Stomach smooth muscle (tissue), 2 donors: Measurements from ENCODE around the gene OR1E1.
"Not testable (repeated sequence)": the region's sequence is repeated elsewhere in the genome, so short reads cannot be mapped to it uniquely, and the experiment has no call there.

Experiments
- H3K27ac ChIP-seq: one replicate; pipeline ENCODE4 v1.7.0; 2013; ENCODE audit warnings: mild to moderate bottlenecking, low read length, inconsistent platforms
- H3K27me3 ChIP-seq, 2 donors: one replicate each; pipeline ENCODE4 v1.7.0; 2013; ENCODE audit warnings: low read length in 2 of 2; ENCODE audit not compliant: insufficient read depth in 2 of 2, control insufficient read depth in 1 of 2
- H3K36me3 ChIP-seq, 2 donors: one replicate each; pipeline ENCODE4 v1.7.0; 2013; ENCODE audit warnings: low read length in 2 of 2; ENCODE audit not compliant: control insufficient read depth in 2 of 2, insufficient read depth in 2 of 2
- H3K4me1 ChIP-seq: one replicate; pipeline ENCODE4 v1.7.0; 2013; ENCODE audit warnings: low read length; ENCODE audit not compliant: control insufficient read depth, insufficient read depth
- H3K4me3 ChIP-seq, 2 donors: one replicate each; pipeline ENCODE4 v1.7.0; 2013; ENCODE audit warnings: low read length in 2 of 2
- H3K9ac ChIP-seq, 2 donors: one replicate each; pipeline ENCODE4 v1.7.0; 2013; ENCODE audit warnings: low read length in 2 of 2, mild to moderate bottlenecking in 1 of 2
- H3K9me3 ChIP-seq, 2 donors: one replicate each; pipeline ENCODE4 v1.7.0; 2013; ENCODE audit warnings: low read length in 2 of 2; ENCODE audit not compliant: control insufficient read depth in 2 of 2
- donor health status: healthy.
- donor health status: Pancreatic carcinoma.

The OR1E1 gene

DNA sequence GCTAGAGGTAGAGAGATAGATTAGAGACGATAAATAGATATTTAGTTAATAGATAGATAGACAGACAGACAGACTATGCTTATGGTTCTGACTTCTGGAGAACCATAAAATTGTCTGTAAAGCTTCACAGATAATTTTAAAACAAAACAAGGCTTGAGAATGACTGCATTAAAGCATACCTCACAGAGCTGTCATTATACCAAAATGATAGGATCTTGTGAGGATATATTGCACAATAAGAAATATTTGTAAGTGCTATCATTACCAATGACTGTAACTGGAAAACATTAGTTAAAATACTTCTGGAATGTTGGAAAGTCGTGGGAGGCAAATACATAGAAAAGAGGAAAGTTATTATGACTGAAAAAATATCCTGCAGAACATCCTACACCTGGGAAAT, 3.6 kb upstream of the OR1E1 start:
- Histone ChIP-seq H3K4me1 (no peaks in the 10 kb centered on the region), H3K4me3 (no peak overlapping the region), H3K9ac (no peak overlapping the region), H3K36me3 (no peaks in the 10 kb centered on the region), H3K27ac (no peak overlapping the region), H3K9me3 (peaks cover 0 to 9% of the 10 kb centered on the region in 2 donors), H3K27me3 (peaks cover 0 to 2% of the 10 kb centered on the region in 2 donors)

DNA sequence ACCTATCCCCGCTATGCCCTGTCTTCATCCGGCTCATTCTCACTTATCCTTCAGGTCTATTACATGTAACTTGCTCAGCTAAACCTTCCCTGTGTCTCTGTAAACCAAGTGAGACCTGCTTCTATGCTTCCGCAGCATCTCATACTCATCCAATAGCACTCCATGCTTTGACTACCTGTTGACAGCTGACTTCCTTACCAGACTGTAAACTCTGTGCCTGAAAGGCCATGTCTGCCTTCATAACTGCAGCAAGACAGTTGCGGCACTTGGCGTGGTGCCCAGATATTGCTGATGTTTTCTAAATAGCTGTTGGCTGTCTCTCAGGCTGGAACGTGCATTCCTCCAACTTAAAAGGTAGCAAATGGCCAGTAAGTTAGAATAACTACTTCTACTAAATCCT, 1.8 kb upstream of the OR1E1 start:
- Histone ChIP-seq H3K9ac (no peak overlapping the region), H3K27me3 (peaks cover 0 to 2% of the 10 kb centered on the region in 2 donors), H3K27ac (no peak overlapping the region), H3K36me3 (no peaks in the 10 kb centered on the region), H3K4me3 (no peak overlapping the region), H3K9me3 (no peaks in the 10 kb centered on the region), H3K4me1 (no peaks in the 10 kb centered on the region)

DNA sequence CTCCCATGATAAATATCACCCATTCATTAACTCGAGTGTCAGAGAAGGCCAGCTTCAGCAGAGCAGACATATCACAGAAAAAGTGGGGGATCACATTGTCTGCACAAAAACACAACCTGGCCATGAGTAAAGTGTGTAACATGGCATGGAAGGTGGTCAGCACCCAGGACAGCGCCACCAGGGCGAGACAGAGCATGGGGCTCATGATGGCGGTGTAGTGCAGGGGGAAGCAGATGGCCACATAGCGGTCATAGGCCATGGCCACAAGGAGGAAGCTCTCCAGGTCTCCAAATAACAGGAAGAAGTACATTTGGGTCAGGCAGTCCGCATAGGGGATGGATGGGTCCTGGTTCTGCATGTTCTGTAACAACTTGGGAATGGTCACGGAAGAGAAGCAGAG, 409 bp downstream of the OR1E1 start:
- H3K27me3 ChIP-seq, H3K4me3 ChIP-seq, H3K9me3 ChIP-seq: not testable (repeated sequence)

DNA sequence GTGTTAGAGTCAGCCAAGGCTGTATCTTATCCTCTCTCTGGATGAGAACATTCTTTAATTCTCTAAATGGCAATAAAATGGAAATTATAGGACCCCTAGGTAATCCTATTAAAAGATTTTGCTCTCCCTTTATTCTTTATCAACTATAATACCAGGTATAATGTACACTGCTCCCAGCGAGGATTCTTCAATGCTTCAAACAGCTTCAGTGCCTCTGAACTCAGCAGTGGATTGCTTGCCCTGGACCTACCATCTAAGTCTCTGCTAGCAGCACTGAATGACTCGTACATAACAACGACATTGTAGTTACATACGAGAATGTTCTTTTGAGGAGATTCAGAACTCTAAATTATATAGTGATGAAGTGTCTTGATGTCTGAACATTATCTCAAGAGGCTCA, 8.4 kb downstream of the OR1E1 start:
- Histone ChIP-seq H3K36me3 (no peaks in the 10 kb centered on the region), H3K9ac (no peak overlapping the region), H3K4me3 (no peak overlapping the region), H3K27ac (no peak overlapping the region), H3K9me3 (peaks cover 0 to 3% of the 10 kb centered on the region in 2 donors), H3K4me1 (no peaks in the 10 kb centered on the region), H3K27me3 (peaks cover 2 to 4% of the 10 kb centered on the region in 2 donors)

More for the DNA sequence above, 409 bp downstream of the OR1E1 start:
- H3K9ac ChIP-seq, H3K27ac ChIP-seq, H3K36me3 ChIP-seq, H3K4me1 ChIP-seq: not testable (repeated sequence)

DNA sequence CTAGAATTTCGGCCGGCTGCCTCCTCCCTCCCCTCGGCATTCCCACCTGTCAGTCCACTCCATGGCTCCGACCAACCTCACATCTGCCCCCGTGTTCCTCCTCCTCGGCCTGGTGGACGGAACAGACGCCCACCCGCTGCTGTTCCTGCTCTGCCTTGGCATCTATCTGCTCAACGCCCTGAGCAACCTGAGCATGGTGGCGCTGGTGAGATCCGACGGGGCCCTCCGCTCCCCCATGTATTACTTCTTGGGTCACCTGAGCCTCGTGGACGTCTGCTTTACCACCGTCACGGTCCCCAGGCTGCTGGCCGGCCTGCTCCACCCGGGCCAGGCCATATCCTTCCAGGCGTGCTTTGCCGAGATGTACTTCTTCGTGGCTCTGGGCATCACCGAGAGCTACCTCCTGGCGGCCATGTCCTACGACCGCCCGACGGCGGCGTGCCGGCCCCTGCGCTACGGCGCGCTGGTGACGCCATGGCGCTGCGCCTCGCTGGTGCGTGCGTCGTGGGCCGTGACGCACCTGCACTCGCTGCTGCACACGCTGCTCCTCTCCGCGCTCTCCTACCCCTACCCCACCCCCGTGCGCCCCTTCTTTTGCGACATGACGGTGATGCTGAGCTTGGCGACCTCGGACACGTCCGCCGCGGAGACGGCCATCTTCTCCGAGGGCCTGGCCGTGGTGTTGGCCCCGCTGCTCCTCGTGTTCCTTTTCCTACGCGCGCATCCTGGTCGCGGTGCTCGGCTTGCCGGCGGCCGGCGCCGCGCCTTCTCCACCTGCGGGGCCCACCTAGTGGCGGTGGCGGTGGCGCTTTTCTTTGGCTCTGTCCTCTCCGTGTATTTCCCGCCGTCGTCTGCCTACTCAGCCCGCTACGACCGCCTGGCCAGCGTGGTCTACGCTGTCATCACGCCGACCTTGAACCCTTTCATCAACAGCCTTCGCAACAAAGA, 12.1 kb downstream of the OR1E1 start, which contains the start of gene OR3A2:
TSS of gene OR3A2 (minus strand) at position 440 of the 948 bp plus-strand sequence.
- H3K4me3 ChIP-seq = peak within 1 kb of the TSS in 1 of 2 donors; percentile 1

DNA sequence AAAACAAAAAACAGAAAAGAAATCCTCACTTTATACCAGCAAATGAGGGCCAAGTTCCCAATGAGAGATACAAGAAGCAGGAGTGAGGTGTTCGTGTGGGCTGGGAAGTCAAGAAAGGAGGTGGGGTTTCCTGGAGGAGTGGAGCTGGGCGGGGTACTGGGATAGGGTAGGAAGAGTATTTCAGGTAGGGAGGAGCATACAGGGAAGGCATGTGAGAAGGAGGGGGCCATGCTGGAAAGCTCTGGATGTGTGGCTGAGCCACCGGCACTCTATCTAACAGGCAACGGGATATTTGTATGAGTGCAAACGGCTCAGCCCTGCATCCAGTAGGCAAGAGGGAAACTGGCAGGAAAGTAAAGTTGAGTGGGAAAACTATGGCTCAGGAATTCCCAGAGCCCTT, 16.3 kb downstream of the OR1E1 start:
- H3K9ac ChIP-seq = no peak overlapping the region
- H3K9me3 ChIP-seq = no peaks in the 10 kb centered on the region
- H3K27ac ChIP-seq = no peak overlapping the region
- H3K4me3 ChIP-seq = no peak overlapping the region
- no peaks in the 10 kb centered on the region for H3K4me1 ChIP-seq
- peaks cover 2 to 4% of the 10 kb centered on the region in 2 donors for H3K27me3 ChIP-seq
- no peaks in the 10 kb centered on the region for H3K36me3 ChIP-seq

More for the DNA sequence above, 12.1 kb downstream of the OR1E1 start, which contains the start of gene OR3A2:
- H3K36me3 ChIP-seq = no peaks in the 10 kb centered on the region
- no peaks in the 10 kb centered on the region for H3K9me3 ChIP-seq
- H3K27me3 ChIP-seq = peaks cover 2 to 4% of the 10 kb centered on the region in 2 donors
- no peak within 1 kb of the TSS for H3K27ac ChIP-seq
- H3K9ac ChIP-seq = no peak within 1 kb of the TSS
- no peaks in the 10 kb centered on the region for H3K4me1 ChIP-seq

DNA sequence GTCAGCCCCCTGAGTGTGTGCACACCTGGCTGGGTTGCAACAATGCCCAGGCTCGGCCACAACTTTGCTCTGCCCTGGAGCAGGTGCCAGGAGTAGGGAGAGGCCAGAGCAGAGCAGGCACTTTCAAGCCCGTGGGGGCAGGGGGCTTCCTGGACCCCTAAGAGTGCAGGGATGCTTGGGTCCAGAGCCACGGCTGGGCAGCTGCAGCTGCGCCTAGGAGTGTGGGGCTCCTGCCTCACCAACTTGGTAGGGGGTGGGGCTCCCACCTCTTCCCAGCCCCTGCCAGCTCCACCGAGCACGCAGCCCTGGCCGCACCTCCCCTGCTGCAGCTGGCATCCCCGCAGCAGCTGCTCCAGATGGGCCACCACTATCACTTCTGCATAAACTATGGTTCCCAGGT, 19.9 kb downstream of the OR1E1 start:
- peaks cover 0 to 2% of the 10 kb centered on the region in 2 donors for H3K27me3 ChIP-seq
- H3K4me3 ChIP-seq = no peak overlapping the region
- H3K36me3 ChIP-seq = no peaks in the 10 kb centered on the region
- no peaks in the 10 kb centered on the region for H3K4me1 ChIP-seq
- H3K9me3 ChIP-seq = peaks cover 0 to 5% of the 10 kb centered on the region in 2 donors
- no peak overlapping the region for H3K27ac ChIP-seq
- no peak overlapping the region for H3K9ac ChIP-seq

DNA sequence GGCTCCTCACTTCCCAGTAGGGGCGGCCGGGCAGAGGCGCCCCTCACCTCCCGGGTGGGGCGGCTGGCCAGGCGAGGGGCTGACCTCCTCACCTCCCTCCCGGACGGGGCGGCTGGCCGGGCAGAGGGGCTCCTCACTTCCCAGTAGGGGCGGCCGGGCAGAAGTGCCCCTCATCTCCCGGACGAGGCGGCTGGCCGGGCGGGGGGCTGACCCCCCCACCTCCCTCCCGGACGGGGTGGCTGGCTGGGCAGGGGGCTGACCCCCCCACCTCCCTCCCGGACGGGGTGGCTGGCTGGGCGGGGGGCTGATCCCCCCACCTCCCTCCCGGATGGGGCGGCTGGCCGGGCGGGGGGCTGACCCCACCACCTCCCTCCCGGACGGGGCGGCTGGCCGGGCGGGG, 27.0 kb downstream of the OR1E1 start:
- not testable (repeated sequence) for H3K9me3 ChIP-seq, H3K27ac ChIP-seq

More for the DNA sequence above, 27.0 kb downstream of the OR1E1 start:
- not testable (repeated sequence) for H3K27me3 ChIP-seq, H3K4me1 ChIP-seq, H3K36me3 ChIP-seq, H3K9ac ChIP-seq, H3K4me3 ChIP-seq
